A549 (cell line): ENCODE measurements around the gene GFPT1. TPM values are rescaled to one million over a fixed set of nuclear protein-coding genes. Genes with fewer than 3 reads are reported as not detected.

ENCODE experiments used
- ATAC-seq, 2 experiments: fragments of 200-7000 bp in 1 of 2; fragments of >200 bp in 1 of 2; cut with Nextera tagmentation in 1 of 2; cut with Tn5 transposase in 1 of 2; 3 replicates each; pipeline versions ENCODE4 v1.8.0 to v1.9.1; 2018 to 2020; ENCODE audit warnings: mild to moderate bottlenecking in 1 of 2, moderate library complexity in 1 of 2
- CTCF ChIA-PET: fragments of 300-600 bp; sonication (Branson Sonifier 250); formaldehyde crosslinking; extraction: SDS; loops from one replicate; lab custom pipeline; 2021; ENCODE audit warnings: antibody characterized with exemption, inconsistent platforms; lab: Yijun Ruan, JAX
- POLR2A ChIA-PET: fragments of 350-600 bp; formaldehyde crosslinking; extraction: SDS; loops from one replicate; lab custom pipeline; 2021; ENCODE audit warnings: antibody characterized with exemption, inconsistent platforms; lab: Yijun Ruan, JAX
- DNase-seq, 2 experiments: peaks; one replicate each; pipeline versions ENCODE4 v3.0.0 to v3.0.0-alpha.2; 2011 to 2016; ENCODE audit warnings: low read depth in 1 of 2, low spot score in 1 of 2
- FAIRE-seq: peaks from 2 replicates; lab custom pipeline; 2011; peaks lifted over from hg19 to GRCh38; lab: Jason Lieb, UNC
- H3K27ac ChIP-seq, 2 experiments: fragments of >200 bp; sonication (Bioruptor Twin); formaldehyde crosslinking; 3 replicates each; pipeline ENCODE4 v1.5.1; 2016 to 2017
- H3K4me1 ChIP-seq: fragments of >200 bp; sonication (Bioruptor Twin); formaldehyde crosslinking; 3 replicates; pipeline ENCODE4 v1.6.1; 2016
- H3K4me2 ChIP-seq: fragments of >200 bp; sonication (Bioruptor Twin); formaldehyde crosslinking; 3 replicates; pipeline ENCODE4 v1.6.1; 2016
- H3K4me3 ChIP-seq: fragments of >200 bp; sonication (Bioruptor Twin); formaldehyde crosslinking; 3 replicates; pipeline ENCODE4 v1.5.1; 2016
- H3K9me3 ChIP-seq: fragments of >200 bp; sonication (Bioruptor Twin); formaldehyde crosslinking; 3 replicates; pipeline ENCODE4 v1.6.1; 2016
- CHD2 ChIP-seq: fragments of 150-350 bp; IDR thresholded peaks from 2 replicates; pipeline ENCODE4 v1.6.1; 2014; ENCODE audit warnings: low read length; ENCODE audit not compliant: partially characterized antibody
- CHD4 ChIP-seq: fragments of 200-600 bp; sonication (generic); IDR thresholded peaks from 2 replicates; pipeline ENCODE4 v1.6.1; 2016; ENCODE audit warnings: antibody characterized with exemption, mild to moderate bottlenecking, borderline replicate concordance
- EHMT2 ChIP-seq: fragments of 200-600 bp; sonication (generic); IDR thresholded peaks from 2 replicates; pipeline ENCODE4 v1.6.1; 2016; ENCODE audit warnings: antibody characterized with exemption, low read depth, mild to moderate bottlenecking, moderate library complexity
- EP300 ChIP-seq, 2 experiments: fragments of >200 bp; sonication (Bioruptor Twin); formaldehyde crosslinking; IDR thresholded peaks; 2 replicates in 1 of 2; 3 replicates in 1 of 2; pipeline ENCODE4 v1.6.1; 2016 to 2017
- HDAC2 ChIP-seq: fragments of 200-600 bp; sonication (generic); IDR thresholded peaks from 2 replicates; pipeline ENCODE4 v1.6.1; 2016
- HES2 ChIP-seq: fragments of >200 bp; sonication (Bioruptor Twin); formaldehyde crosslinking; IDR thresholded peaks from 2 replicates; pipeline ENCODE4 v1.6.1; 2016
- HOXA7 ChIP-seq: fragments of 250-450 bp; sonication (Bioruptor Pico); IDR thresholded peaks from 2 replicates; pipeline ENCODE4 v1.5.0; 2020; ENCODE audit warnings: mild to moderate bottlenecking, moderate library complexity
- KDM5A ChIP-seq: fragments of 200-600 bp; sonication (generic); IDR thresholded peaks from 2 replicates; pipeline ENCODE4 v1.6.1; 2016; ENCODE audit warnings: antibody characterized with exemption, mild to moderate bottlenecking
- MAFK ChIP-seq: fragments of 450-650 bp; IDR thresholded peaks from 2 replicates; pipeline ENCODE4 v1.6.1; 2014; ENCODE audit not compliant: partially characterized antibody
- MAX ChIP-seq: IDR thresholded peaks from 2 replicates; pipeline ENCODE4 v1.6.1; 2012
- NR3C1 ChIP-seq: fragments of >200 bp; sonication (Bioruptor Twin); formaldehyde crosslinking; IDR thresholded peaks from 3 replicates; pipeline ENCODE4 v1.6.1; 2017
- PBX3 ChIP-seq: IDR thresholded peaks from 2 replicates; pipeline ENCODE4 v1.6.1; 2012
- RAD21 ChIP-seq, 2 experiments: fragments of >200 bp in 1 of 2; sonication (Bioruptor Twin) in 1 of 2; formaldehyde crosslinking in 1 of 2; IDR thresholded peaks in 1 of 2; conservative IDR thresholded peaks in 1 of 2; 2 replicates in 1 of 2; 3 replicates in 1 of 2; pipeline ENCODE4 v1.6.1; 2012 to 2018; ENCODE audit warnings: inconsistent platforms in 1 of 2
- RARB ChIP-seq: fragments of 250-450 bp; sonication (Bioruptor Pico); IDR thresholded peaks from 2 replicates; pipeline ENCODE4 v1.8.0; 2021; ENCODE audit warnings: mild to moderate bottlenecking, moderate library complexity
- SMC3 ChIP-seq: fragments of >200 bp; sonication (Bioruptor Twin); formaldehyde crosslinking; IDR thresholded peaks from 3 replicates; pipeline ENCODE4 v1.6.1; 2018; ENCODE audit warnings: inconsistent platforms
- ZFP36 ChIP-seq: fragments of 450-650 bp; IDR thresholded peaks from 2 replicates; pipeline ENCODE4 v1.6.1; 2014; ENCODE audit warnings: borderline replicate concordance; ENCODE audit not compliant: partially characterized antibody
- ZNF302 ChIP-seq: fragments of 250-450 bp; sonication (Bioruptor Pico); IDR thresholded peaks from 2 replicates; pipeline ENCODE4 v1.9.0; 2021; ENCODE audit warnings: inconsistent platforms, mild to moderate bottlenecking, moderate library complexity
- WGBS: methylation state at CpG from one replicate; pipeline ENCODE4 v1.1.6; 2017; ENCODE audit errors: missing lambda C conversion rate; 5-methylcytosine and 5-hydroxymethylcytosine counted together
- polyA plus RNA-seq, 4 experiments: library from polyadenylated mRNA; depleted of rRNA in 3 of 4; stranded (reverse); fragments of >200 nt; fragmentation: RNase III in 1 of 4; extraction: RNeasy Plus Mini Kit Qiagen cat#74134 plus additional on column Dnase treatment in 1 of 4; gene quantifications; 2 replicates in 3 of 4; 3 replicates in 1 of 4; pipeline ENCODE4 v1.2.3, GENCODE V29; 2011 to 2017

Gene GFPT1
- polyA plus RNA-seq, 2 of the 4 experiments (the other 2 are of a cell fraction): 24.0 to 59.9 TPM

- Histone ChIP-seq H3K27ac (peak overlapping the region; percentile 73 to 85), H3K4me1 (peaks cover 22% of the 10 kb centered on the region), H3K9me3 (no peaks in the 10 kb centered on the region), H3K4me2 (peak overlapping the region; percentile 58), H3K4me3 (no peak overlapping the region)
- ATAC-seq (peak in 1 of 2 experiments; percentile 13; a peak in 2 of 6 replicates), FAIRE-seq (no peak), DNase-seq (no peak)
- 90% methylated on average over 3 of the region's 3 CpGs for WGBS
- no peak for TF ChIP-seq HES2
- TF ChIP-seq PBX3: no peak
- no peak for TF ChIP-seq HOXA7 (CRISPR knock-in tag)
- TF ChIP-seq RAD21 (conservative IDR thresholded peaks at IDR 0.05 in 1 of 2, IDR thresholded peaks at IDR 0.05 in 1 of 2): no peak
- TF ChIP-seq EHMT2: no peak
- no peak for TF ChIP-seq ZNF302 (CRISPR knock-in tag)
- ChIA-PET CTCF (interaction anchor here (1.5 to 7.1 kb wide), 2 partner anchors 15 kb away, joined by 4 to 43 read pairs; no protein-coding TSS in a partner anchor), POLR2A (no interaction called here)
Measured at GRCh38 chr2:69291721-69292120, 95.3 kb downstream of the GFPT1 start.

GRCh38 chr2:69291004-69291650 is 95.9 kb downstream of the GFPT1 start:
- peak in 1 of 2 experiments; percentile 27 for DNase-seq
- Histone ChIP-seq H3K4me1 (peaks cover 22% of the 10 kb centered on the region), H3K4me3 (no peak overlapping the region), H3K4me2 (peak overlapping the region; percentile 58), H3K27ac (peak overlapping the region; percentile 73 to 85), H3K9me3 (no peaks in the 10 kb centered on the region)
- no peak for FAIRE-seq
- ChIA-PET CTCF (interaction anchor here (1.5 to 7.1 kb wide), 2 partner anchors 14 to 16 kb away, joined by 4 to 43 read pairs; no protein-coding TSS in a partner anchor), POLR2A (no interaction called here)
- ATAC-seq: peak; percentile 33 to 63; a peak in 3 of 6 replicates
- TF ChIP-seq RARB: no peak
- no peak for TF ChIP-seq ZFP36
- TF ChIP-seq HDAC2: no peak
- no peak for TF ChIP-seq CHD2
- TF ChIP-seq SMC3: 0 out of 3 replicates have a peak, but pooled peaks have one; percentile 5
- TF ChIP-seq CHD4: no peak
- TF ChIP-seq NR3C1: no peak
- TF ChIP-seq MAX: peak; percentile 21; the same call in 1 of the 2 replicates
- no peak for TF ChIP-seq EP300 (IDR thresholded peaks at IDR 0.05)

GRCh38 chr2:69288429-69288828 is 98.6 kb downstream of the GFPT1 start:
- H3K4me2 ChIP-seq: no peak overlapping the region
- TF ChIP-seq MAFK: peak; percentile 32
- no peak for TF ChIP-seq EP300 (IDR thresholded peaks at IDR 0.05)
- TF ChIP-seq, all 56 proteins: peak for 1
- POLR2A ChIA-PET: no interaction called here
- H3K4me3 ChIP-seq: no peak overlapping the region
- FAIRE-seq (no peak), DNase-seq (no peak), ATAC-seq (no peak)
- peaks cover 22% of the 10 kb centered on the region for H3K4me1 ChIP-seq
- no peak overlapping the region for H3K27ac ChIP-seq
- CTCF ChIA-PET: no interaction called here
- 89% methylated on average over 1 of the region's 1 CpG for WGBS
- no peaks in the 10 kb centered on the region for H3K9me3 ChIP-seq

- Histone ChIP-seq H3K4me3 (no peak overlapping the region), H3K27ac (no peak overlapping the region), H3K4me2 (no peak overlapping the region), H3K4me1 (peaks cover 22% of the 10 kb centered on the region), H3K9me3 (no peaks in the 10 kb centered on the region)
- ATAC-seq (no peak), DNase-seq (no peak), FAIRE-seq (no peak)
- no peak for TF ChIP-seq KDM5A
- ChIA-PET POLR2A (no interaction called here), CTCF (interaction anchor here (0.6 kb wide), 1 partner anchor 27 kb away, joined by 3 read pairs; no protein-coding TSS in a partner anchor)
- WGBS: 91% methylated on average over 5 of the region's 5 CpGs
Measured at GRCh38 chr2:69287544-69287943, 99.5 kb downstream of the GFPT1 start.
